GM18502 (cell line): ENCODE data around the gene PIEZO2.

Experiments
- ATAC-seq: cut with Tn5 transposase; IDR thresholded peaks from one replicate; pipeline ENCODE4 v1.9.1; 2021; ENCODE audit warnings: mild to moderate bottlenecking; ENCODE audit not compliant: unreplicated experiment, poor library complexity

PIEZO2 gene

GRCh38 chr18:10826400-10826799, 323.0 kb downstream of the PIEZO2 start:
- ATAC-seq = no peak

DNA sequence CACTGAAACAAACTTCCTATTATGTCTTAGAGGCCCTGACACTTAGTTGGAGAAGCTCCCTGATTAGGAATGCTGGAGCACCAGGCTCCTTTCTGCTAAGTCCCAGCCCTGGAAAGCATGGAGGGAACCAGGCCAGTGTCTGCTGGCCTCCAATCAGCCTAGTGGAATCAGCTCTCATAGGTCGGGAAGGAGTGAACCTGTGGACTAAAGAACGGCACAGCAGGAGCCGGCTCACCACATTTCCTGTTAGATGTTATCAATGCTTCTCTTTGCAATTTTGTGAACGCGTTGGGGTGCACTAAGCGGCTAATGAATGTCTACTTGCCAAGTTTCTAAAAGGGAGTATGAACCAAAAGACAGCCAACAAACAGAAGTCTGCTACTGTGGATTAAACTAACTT, 326.9 kb downstream of the PIEZO2 start:
- no peak for ATAC-seq

GRCh38 chr18:10820681-10821080, 328.7 kb downstream of the PIEZO2 start:
- ATAC-seq = no peak

GRCh38 chr18:10814336-10814735, 335.0 kb downstream of the PIEZO2 start:
- no peak for ATAC-seq

DNA sequence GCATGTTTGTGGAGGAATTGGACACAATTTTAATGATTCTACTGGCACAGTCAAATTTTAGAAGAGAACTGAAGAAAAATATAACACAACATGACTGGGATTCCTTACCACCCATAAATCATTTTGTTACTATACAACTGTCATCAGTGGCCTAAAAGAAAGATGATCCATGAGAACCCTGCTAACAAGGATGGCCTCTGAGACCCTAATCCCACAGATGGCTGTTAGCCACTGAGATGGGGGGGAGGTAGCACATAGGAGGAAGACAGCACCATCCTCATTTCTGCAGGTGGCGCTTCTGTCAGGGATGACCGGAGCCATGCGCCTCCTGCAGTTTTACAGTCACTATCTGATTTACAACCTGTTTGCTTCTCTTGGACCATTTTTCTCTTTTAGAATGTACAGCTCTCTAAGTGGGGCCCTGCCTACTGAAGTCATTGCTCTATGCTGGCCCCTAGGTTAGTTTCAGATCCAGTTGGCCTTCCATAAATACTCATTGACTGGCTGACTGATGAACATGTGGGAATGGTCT, 343.7 kb downstream of the PIEZO2 start:
- no peak for ATAC-seq

- ATAC-seq = no peak
Measured at GRCh38 chr18:10804126-10804525, 345.2 kb downstream of the PIEZO2 start.

- ATAC-seq = no peak
Measured at GRCh38 chr18:10798727-10799550, 350.4 kb downstream of the PIEZO2 start.

DNA sequence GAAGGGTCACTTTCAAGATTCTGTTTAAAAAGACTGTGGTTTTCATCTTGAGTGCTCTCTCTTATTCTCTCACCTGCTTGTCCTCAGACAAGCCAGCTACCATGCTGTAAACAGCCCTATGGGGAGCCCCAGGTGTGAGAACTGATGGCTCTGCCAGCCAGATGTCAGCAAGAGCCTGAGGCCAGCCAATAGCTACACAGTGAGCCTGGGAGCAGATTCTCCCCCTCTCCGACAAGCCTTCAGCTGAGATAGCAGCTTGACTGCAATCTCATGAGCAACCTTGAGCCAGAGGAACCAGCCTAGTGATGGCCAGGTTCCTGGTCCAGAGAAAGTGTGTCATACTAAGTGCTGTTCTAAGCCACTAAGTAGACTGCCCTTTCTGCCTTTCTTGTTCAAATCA, 351.5 kb downstream of the PIEZO2 start:
- no peak for ATAC-seq

DNA sequence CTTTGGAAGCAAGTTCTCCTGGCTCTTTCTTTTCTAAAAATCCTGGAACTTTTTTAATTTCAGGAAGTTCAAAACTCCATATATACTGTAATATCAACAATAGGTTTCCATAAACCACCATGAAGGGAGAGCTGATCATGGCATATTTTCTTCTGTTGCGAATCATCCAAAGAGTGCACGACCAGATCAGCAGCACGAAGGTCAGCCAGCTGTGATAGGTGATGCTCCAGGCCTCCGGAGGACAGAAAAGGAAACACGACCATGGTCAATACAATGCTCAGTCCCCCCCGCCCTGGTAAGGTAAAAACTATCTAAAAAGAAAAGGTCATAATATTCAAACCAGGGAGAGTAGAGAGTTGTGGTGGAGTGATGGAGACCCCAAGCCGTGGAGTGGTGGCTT, 354.6 kb downstream of the PIEZO2 start:
- ATAC-seq = no peak

DNA sequence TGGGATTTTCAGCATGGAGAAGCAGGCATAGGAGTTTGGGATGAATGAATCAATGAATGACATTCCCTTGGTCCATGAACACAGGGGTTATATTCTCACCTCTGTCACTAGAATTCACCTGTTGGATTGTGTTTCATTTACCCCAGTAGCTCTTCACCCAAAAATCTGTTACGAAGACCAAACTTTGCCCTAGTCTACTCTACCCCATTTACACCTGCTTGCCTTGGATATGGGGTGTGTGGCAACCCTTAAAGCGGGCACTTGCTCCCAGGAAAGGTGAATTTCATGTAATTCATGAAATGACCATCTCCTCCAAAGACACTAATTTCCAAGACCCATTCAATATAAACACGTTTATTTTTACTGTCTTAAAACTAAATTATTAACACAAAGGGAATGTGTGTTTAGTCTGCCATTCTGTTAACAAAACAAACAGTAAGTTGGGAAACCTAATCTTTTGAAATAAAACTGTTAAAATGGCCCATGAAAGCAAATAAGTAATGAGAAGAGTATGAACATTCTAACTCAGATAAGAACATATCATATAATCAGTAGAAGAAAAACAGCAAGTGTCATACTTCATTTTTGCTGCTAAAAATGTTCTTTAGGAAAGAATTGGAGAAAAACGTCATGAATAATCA, 355.5 kb downstream of the PIEZO2 start:
- ATAC-seq = no peak

- ATAC-seq = no peak
Measured at GRCh38 chr18:10792181-10792580, 357.2 kb downstream of the PIEZO2 start.

DNA sequence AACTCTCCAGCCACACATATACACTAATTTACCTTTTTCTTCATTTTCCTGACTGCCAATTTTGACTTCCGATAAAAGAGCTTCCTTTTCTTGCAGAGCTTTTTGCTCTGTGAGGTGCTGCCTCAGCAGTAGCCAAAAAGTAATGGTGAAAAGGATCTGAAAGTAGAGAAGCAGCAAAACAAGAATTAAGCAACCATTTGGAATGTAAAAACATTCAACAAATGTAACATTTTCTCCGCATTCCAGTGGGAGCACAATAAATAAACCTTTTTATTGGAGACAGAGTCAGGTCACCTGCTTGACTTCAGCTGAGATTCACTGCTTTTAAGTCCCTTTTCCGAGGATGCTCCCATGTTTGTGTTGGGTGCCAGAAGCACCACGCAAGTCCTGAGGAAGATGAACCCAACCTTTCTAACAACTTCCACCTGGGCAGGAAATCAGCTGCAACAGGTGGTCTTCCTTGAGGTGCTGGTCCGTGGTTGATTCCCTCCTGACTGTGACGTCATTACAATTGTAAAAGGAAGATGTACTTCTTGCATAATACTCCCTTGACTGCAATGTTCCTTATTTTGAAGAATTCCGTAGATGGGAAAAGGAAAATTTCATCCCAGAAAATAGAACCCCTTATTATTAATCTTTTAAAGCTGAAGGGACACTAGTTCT, 358.1 kb downstream of the PIEZO2 start:
- no peak for ATAC-seq

DNA sequence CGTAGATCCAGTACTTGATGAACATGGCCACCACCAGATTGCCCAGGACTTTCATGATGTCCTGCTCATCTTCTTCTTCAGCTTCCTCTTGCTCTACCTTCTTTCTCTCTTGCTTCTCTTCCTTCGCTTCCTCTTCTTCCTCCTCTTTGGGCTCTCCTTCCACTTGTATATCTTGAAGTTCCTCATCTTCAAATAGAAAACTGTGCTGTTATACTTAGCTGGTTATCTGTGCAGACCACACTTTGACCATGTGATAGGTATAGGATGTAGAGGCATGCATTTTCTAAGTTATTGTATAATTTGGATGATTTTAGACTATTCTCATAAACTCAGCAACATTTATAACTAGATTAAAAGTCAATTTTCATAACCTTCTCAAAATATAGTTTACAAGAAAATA, 360.2 kb downstream of the PIEZO2 start:
- ATAC-seq = no peak

- peak; percentile 98 for ATAC-seq
Measured at GRCh38 chr18:10787293-10787901, 362.0 kb downstream of the PIEZO2 start.

GRCh38 chr18:10785798-10786197, 363.6 kb downstream of the PIEZO2 start:
- ATAC-seq = no peak

- ATAC-seq = no peak
Measured at GRCh38 chr18:10784596-10785202, 364.7 kb downstream of the PIEZO2 start.

DNA sequence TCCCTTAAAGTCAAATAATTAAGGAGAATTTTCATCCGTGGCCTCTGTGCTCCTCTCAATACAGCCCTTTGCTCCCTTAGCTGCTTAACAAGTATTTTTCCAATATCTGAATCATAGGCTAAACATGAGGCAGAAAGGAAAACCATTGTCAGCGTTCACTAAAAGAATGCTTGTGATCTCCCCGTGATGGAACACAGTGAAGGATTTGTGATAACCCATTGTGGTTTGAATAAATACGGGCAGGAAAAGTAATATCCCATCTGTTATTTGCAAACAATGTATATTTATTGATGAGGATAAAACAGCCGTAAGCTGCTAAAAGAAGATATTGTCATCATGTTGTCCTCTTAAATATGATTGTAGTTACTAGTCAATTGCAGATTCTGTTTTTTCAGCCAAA, 365.4 kb downstream of the PIEZO2 start:
- ATAC-seq = no peak

- ATAC-seq = no peak
Measured at GRCh38 chr18:10776493-10776892, 372.9 kb downstream of the PIEZO2 start.

- no peak for ATAC-seq
Measured at GRCh38 chr18:10775026-10775425, 374.3 kb downstream of the PIEZO2 start.

- peak; percentile 62 for ATAC-seq
Measured at GRCh38 chr18:10771053-10771709, 378.2 kb downstream of the PIEZO2 start.
